AG08395 (cell line): ENCODE data around the gene USP37.
"Not testable (repeated sequence)": the region's sequence is repeated elsewhere in the genome, so short reads cannot be mapped to it uniquely, and the experiment has no call there.

Experiments
- DNase-seq: peaks from one replicate; pipeline ENCODE4 v3.0.0; 2012; ENCODE audit warnings: mixed read lengths, low spot score

The USP37 gene

GRCh38 chr2:218568190-218569037 is at the start of gene USP37, which contains the start of gene CNOT9:
Gene USP37, minus strand, starts transcription at chr2:218568351. Its CDS starts 9,698 bp downstream, at chr2:218558653.
Gene CNOT9, plus strand, starts transcription at chr2:218568839. Its CDS starts 116 bp downstream, at chr2:218568955.
- peak; percentile 99 for DNase-seq

GRCh38 chr2:218615868-218616315 is 47.7 kb upstream of the USP37 start:
- DNase-seq: no peak

- DNase-seq: peak; percentile 71
These were observed 39.4 kb upstream of the USP37 start, which contains the start of gene PLCD4 for GRCh38 chr2:218607436-218608115. Gene PLCD4, plus strand, starts transcription at chr2:218607899. Its CDS starts 7,841 bp downstream, at chr2:218615740.

- no peak for DNase-seq
These were observed 37.3 kb upstream of the USP37 start for GRCh38 chr2:218605432-218605831.

GRCh38 chr2:218585541-218585940 is 17.4 kb upstream of the USP37 start:
- no peak for DNase-seq

GRCh38 chr2:218583983-218584850 is 16.1 kb upstream of the USP37 start:
- DNase-seq: no peak

GRCh38 chr2:218582076-218582475 is 13.9 kb upstream of the USP37 start:
- peak; percentile 54 for DNase-seq

GRCh38 chr2:218578272-218578877 is 10.2 kb upstream of the USP37 start:
- DNase-seq: no peak

GRCh38 chr2:218577482-218578220 is 9.5 kb upstream of the USP37 start:
- no peak for DNase-seq

GRCh38 chr2:218576854-218577253 is 8.7 kb upstream of the USP37 start:
- DNase-seq: no peak

- DNase-seq: peak; percentile 16
These were observed 2.7 kb upstream of the USP37 start for GRCh38 chr2:218570850-218571249.

- DNase-seq: peak; percentile 26
These were observed 1.7 kb upstream of the USP37 start for GRCh38 chr2:218569661-218570500.

- peak; percentile 46 for DNase-seq
These were observed 884 bp upstream of the USP37 start for GRCh38 chr2:218569038-218569431.

GRCh38 chr2:218567797-218568189 is 358 bp downstream of the USP37 start:
- no peak for DNase-seq

- DNase-seq: no peak
These were observed 1.9 kb downstream of the USP37 start for GRCh38 chr2:218566296-218566695.

- DNase-seq: no peak
These were observed 4.1 kb downstream of the USP37 start for GRCh38 chr2:218564056-218564455.

GRCh38 chr2:218558986-218559385 is 9.2 kb downstream of the USP37 start:
- no peak for DNase-seq

GRCh38 chr2:218557941-218558340 is 10.2 kb downstream of the USP37 start:
- DNase-seq: no peak

GRCh38 chr2:218555527-218555926 is 12.6 kb downstream of the USP37 start:
- no peak for DNase-seq

- not testable (repeated sequence) for DNase-seq
These were observed 13.9 kb downstream of the USP37 start for GRCh38 chr2:218554225-218554624.
